Body of pancreas (tissue), 4 donors: Measurements from ENCODE around the gene SFXN5.

ENCODE experiments used
- CTCF ChIP-seq, 7 experiments: fragments of 450-650 bp in 4 of 7; fragments of 200-600 bp in 3 of 7; sonication (generic) in 3 of 7; IDR thresholded peaks; one replicate each; pipeline ENCODE4 v1.5.1; 2016 to 2019; ENCODE audit warnings: antibody characterized with exemption in 7 of 7
- POLR2A ChIP-seq, 3 donors: fragments of 450-650 bp; IDR thresholded peaks; one replicate each; pipeline ENCODE4 v1.6.1; 2016; ENCODE audit warnings: antibody characterized with exemption in 3 of 3, mild to moderate bottlenecking in 2 of 3

- TF ChIP-seq CTCF (IDR thresholded peaks at IDR 0.05) (no peak), POLR2A (IDR thresholded peaks at IDR 0.05) (no peak)
Observed at GRCh38 chr2:73079636-73080035, 8.1 kb upstream of the SFXN5 start.
